Measurements from ENCODE around the gene SH2D1B. TPM values are rescaled to one million over a fixed set of nuclear protein-coding genes. Genes with fewer than 3 reads are reported as not detected.
A peak's percentile ranks its signal among the peaks of the same experiment; 100 is the strongest.
"Not testable (repeated sequence)": the region's sequence is repeated elsewhere in the genome, so short reads cannot be mapped to it uniquely, and the experiment has no call there.

SH2D1B gene
- total and polyA plus RNA-seq, 2 experiments from 2014 or later = not detected

GRCh38 chr1:162444903-162445302, 33.0 kb upstream of the SH2D1B start:
- H3K4me1 ChIP-seq (ENCODE audit: insufficient read depth) = no peaks in the 10 kb centered on the region
- H3K9me3 Mint-ChIP-seq = peaks cover under 1% of the 10 kb centered on the region; the same call in 2 of the 3 replicates
- 0 out of 2 replicates have a peak, but pooled peaks cover 9% of the 10 kb centered on the region for H3K9me2 ChIP-seq (ENCODE audit: insufficient read depth)
- peaks cover 5% of the 10 kb centered on the region for H3K27me3 Mint-ChIP-seq (ENCODE audit: insufficient read depth, low read depth, poor library complexity)
- no peak overlapping the region for H3K4me3 ChIP-seq
- no peaks in the 10 kb centered on the region for H3K36me3 Mint-ChIP-seq (ENCODE audit: low read depth)
- H4K20me1 ChIP-seq (replicated peaks; ENCODE audit: insufficient read depth) = no peaks in the 10 kb centered on the region
- H3F3A ChIP-seq (replicated peaks; ENCODE audit: low read depth) = no peaks in the 10 kb centered on the region
- H3K79me2 ChIP-seq (replicated peaks; ENCODE audit: insufficient read depth) = no peaks in the 10 kb centered on the region
- no peak for DNase-seq (ENCODE audit: low spot score)
- H3K27me3 ChIP-seq (ENCODE audit: insufficient read depth) = no peaks in the 10 kb centered on the region
- no peak overlapping the region for H3K27ac Mint-ChIP-seq
- H3K4me2 ChIP-seq = no peak overlapping the region
- H3K36me3 ChIP-seq (ENCODE audit: insufficient read depth) = no peaks in the 10 kb centered on the region
- H3K4me1 Mint-ChIP-seq = no peaks in the 10 kb centered on the region
- TF ChIP-seq ZNF462 (CRISPR knock-in tag; IDR thresholded peaks at IDR 0.05) = no peak
- TF ChIP-seq EZH2phosphoT487 (IDR thresholded peaks at IDR 0.05; ENCODE audit: unreplicated experiment) = no peak
- no peak for TF ChIP-seq NANOG (IDR thresholded peaks at IDR 0.05; ENCODE audit: borderline replicate concordance)
- no peak for TF ChIP-seq STAT1 (IDR thresholded peaks at IDR 0.05; ENCODE audit: unreplicated experiment)
- TF ChIP-seq ZNF114 (CRISPR knock-in tag; IDR thresholded peaks at IDR 0.05) = no peak
- TF ChIP-seq POLR2AphosphoS5 (IDR thresholded peaks at IDR 0.05; ENCODE audit: low read depth) = no peak
- TF ChIP-seq CTCF (conservative IDR thresholded peaks at IDR 0.05; ENCODE audit: low read depth in 2 of 2) = no peak
- TF ChIP-seq EZH2 (IDR thresholded peaks at IDR 0.05; ENCODE audit: low read depth, unreplicated experiment) = no peak
- no peak for TF ChIP-seq JUNB (IDR thresholded peaks at IDR 0.05; ENCODE audit: unreplicated experiment)
- TF ChIP-seq ZNF331 (CRISPR knock-in tag; IDR thresholded peaks at IDR 0.05; ENCODE audit: low read depth) = no peak
- no peak for TF ChIP-seq ETS1 (IDR thresholded peaks at IDR 0.05)
- H3K4me3 Mint-ChIP-seq = no peak overlapping the region
- H2AFZ ChIP-seq = no peak overlapping the region; the same call in 1 of the 2 replicates
- no peak overlapping the region for H3K27ac ChIP-seq (ENCODE audit: low read depth)
- no peak for ATAC-seq

GRCh38 chr1:162432977-162433713, 21.2 kb upstream of the SH2D1B start:
- H3K4me1 Mint-ChIP-seq = not testable (repeated sequence)

More at GRCh38 chr1:162432977-162433713, 21.2 kb upstream of the SH2D1B start:
- not testable (repeated sequence) for H3K4me3 ChIP-seq; H3K4me1 ChIP-seq (ENCODE audit: insufficient read depth); H3F3A ChIP-seq (replicated peaks; ENCODE audit: low read depth); H3K36me3 Mint-ChIP-seq (ENCODE audit: low read depth); H3K4me2 ChIP-seq; H3K9me2 ChIP-seq (ENCODE audit: insufficient read depth); H3K4me3 Mint-ChIP-seq; H3K27me3 Mint-ChIP-seq (ENCODE audit: insufficient read depth, low read depth, poor library complexity); ATAC-seq; H4K20me1 ChIP-seq (replicated peaks; ENCODE audit: insufficient read depth); H3K27ac ChIP-seq (ENCODE audit: low read depth); H3K36me3 ChIP-seq (ENCODE audit: insufficient read depth); H3K27me3 ChIP-seq (ENCODE audit: insufficient read depth); H3K79me2 ChIP-seq (replicated peaks; ENCODE audit: insufficient read depth); H3K27ac Mint-ChIP-seq; H3K9me3 Mint-ChIP-seq
- DNase-seq (ENCODE audit: low spot score) = peak; percentile 24
- H2AFZ ChIP-seq = peak overlapping the region; percentile 92; the same call in 1 of the 2 replicates
